ENCODE results near the gene CHRDL1.
"Not testable (repeated sequence)": the region's sequence is repeated elsewhere in the genome, so short reads cannot be mapped to it uniquely, and the experiment has no call there.

Gene CHRDL1, protein sequence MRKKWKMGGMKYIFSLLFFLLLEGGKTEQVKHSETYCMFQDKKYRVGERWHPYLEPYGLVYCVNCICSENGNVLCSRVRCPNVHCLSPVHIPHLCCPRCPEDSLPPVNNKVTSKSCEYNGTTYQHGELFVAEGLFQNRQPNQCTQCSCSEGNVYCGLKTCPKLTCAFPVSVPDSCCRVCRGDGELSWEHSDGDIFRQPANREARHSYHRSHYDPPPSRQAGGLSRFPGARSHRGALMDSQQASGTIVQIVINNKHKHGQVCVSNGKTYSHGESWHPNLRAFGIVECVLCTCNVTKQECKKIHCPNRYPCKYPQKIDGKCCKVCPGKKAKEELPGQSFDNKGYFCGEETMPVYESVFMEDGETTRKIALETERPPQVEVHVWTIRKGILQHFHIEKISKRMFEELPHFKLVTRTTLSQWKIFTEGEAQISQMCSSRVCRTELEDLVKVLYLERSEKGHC

DNA sequence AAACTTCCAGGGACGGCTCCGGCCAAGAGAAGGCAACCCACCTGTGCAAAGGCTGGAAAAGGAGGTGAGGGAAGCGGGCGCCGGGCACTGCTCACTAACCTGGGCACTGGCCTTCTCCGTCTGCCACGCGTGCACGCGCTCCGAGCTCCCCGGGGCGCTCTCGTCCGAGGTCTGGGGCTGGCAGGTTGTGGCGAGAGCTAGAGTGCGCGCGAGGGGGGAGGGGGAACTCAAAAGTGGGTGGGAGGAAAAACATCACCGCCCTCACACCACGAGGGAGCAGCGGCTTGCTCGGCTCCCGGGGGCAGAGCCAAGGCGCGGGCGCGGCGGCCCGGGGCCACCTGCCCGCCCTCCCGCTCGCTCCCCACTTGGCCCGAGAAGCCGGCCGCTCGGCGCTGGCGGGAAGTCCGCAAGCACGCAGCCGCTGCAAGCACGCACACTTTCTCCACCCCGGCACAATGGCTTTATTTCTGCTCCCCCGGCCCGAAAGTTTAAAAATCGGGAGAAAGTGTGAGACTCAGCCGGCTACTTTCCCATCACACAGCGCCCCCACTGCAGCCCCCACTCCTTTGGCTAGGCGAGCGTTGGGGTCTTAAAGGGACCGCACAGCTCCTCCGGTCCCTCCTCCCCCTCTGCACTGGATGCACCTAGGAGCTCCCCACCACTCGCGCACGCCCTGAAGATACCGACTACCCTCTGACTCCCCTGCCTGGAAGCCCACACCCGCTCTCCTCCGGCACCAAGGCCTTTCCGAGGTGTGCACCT lies at the start of gene CHRDL1:
TSS of gene CHRDL1 (minus strand) at position 173 of the 762 bp plus-strand sequence. CDS start 3,636 bp downstream, outside the sequence.
- no peak for DNase-seq

DNA sequence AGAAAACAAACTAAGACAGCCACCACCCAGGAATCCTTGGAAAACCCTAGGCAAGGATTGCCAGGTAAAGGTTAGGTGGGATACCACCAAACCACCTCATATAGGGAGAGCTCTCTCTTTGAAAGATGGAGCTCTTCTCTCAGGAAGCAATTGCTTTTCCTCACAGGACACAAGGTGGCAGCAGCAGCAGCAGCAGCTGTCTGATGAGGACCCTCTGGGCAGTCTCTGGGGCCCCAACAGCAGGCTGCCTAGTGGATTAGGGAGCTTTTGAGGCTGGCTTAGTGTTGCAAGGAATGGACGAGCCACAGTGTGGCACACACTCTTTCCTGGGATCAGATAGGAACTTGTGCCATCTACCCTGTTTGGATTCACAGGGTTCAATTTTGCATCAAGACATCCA lies 41.4 kb upstream of the CHRDL1 start:
- DNase-seq = no peak

DNA sequence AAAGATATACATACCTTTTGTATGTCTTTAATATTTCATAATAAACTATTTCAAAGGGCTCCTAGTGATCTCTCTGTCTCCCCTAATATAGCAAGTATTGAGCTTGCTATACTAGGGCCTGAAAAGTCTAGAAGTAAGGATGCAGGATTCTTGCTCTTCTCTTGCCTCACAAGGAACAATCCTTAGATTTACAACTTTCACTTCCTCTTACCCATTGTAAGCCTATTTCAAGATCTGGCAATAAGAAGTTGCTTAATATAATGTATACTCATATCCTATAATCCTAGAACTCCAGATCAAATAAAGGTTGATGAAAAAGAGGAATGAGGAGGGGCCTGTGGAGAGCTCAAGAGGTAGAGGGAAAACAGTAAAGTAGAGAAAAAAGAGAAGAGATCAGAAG lies 40.8 kb upstream of the CHRDL1 start:
- no peak for DNase-seq

DNA sequence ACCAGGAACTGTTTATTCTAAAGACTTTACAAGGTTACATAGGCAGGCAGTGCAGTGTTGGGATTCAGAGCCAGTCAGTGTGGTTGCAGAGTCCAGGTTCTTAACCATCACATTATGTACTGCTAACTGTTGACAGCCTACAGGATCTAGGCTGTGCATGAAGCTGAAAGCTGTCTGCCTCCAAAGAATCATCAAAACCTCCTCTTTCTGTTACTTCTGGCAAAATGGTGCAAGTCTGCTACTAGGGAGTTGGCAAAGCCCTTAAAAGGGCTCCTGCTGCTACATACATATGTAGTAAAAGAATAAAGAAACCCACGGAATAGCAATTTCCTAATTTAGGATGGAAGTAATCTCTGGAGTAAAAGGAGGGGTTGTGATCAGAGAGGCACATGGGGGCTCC lies 40.4 kb upstream of the CHRDL1 start:
- DNase-seq = no peak

DNA sequence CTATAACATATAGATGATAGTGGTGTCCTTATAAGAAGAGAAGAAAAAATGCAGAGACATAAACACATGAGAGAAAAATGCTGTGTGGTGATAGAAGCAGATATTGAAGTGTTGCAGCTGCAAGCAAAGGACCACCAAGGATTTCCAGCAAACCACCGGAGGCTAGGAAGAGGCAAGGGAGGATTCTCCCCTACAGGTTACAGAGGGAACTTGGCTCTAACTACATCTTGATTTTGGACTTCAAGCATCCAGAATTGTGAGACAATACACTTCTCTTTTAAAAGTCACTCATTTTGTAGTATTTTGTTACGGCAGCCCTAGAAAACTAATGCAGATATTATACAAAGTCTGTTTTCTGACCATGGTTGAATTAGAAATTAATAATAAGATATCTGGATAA lies 30.4 kb upstream of the CHRDL1 start:
- no peak for DNase-seq

DNA sequence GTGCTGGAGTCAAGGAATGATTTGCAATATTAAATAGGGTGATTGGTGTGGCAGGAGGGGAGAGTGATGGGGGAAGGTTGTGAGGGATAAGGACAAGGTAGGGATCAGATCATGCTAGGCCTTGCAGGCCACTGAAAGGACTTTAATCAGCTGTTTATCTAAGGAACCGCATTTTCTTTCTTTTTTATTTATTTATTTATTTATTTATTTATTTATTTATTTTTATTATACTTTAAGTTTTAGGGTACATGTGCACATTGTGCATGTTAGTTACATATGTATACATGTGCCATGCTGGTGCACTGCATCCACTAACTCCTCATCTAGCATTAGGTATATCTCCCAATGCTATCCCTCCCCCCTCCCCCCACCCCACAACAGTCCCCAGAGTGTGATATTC lies 20.9 kb upstream of the CHRDL1 start:
- not testable (repeated sequence) for DNase-seq

DNA sequence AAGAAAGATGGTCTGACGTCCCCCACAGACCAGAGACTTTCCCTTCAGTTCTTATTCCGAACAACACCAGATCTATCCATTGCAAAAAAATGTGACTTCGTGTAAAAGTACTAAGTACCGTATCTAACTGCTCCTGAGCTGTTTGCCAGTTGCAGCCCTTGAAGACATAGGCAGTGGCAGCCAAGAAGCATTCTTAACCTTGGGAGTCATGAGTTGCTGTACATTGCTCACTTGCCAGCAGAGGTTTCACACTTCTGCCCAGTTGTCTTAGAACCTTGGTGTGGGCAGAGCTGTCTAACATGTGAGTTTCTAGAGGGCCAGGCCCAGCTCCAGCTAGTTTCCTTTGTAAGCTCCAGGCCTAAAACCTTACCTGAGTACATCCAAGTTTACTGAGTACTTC lies 10.5 kb upstream of the CHRDL1 start:
- no peak for DNase-seq

DNA sequence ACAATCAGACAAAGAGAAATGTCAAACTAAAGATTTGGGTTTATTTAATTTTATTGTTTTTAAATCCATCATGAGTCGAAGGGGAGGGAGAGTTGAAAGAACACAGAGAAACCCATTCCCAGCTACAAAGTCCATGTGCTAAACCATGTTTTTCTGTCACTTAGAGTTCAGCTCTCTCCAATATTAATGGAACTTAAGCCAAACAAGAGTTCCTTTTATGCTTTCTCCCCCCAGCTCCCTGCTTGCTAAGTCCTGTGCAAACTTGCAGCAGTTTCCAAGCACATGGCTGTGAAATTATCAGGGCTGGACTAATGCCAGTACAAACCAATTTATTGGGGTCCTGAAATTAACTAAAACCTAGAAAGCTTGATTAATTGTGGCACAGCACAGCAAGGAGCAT lies 9.7 kb upstream of the CHRDL1 start:
- DNase-seq = no peak

DNA sequence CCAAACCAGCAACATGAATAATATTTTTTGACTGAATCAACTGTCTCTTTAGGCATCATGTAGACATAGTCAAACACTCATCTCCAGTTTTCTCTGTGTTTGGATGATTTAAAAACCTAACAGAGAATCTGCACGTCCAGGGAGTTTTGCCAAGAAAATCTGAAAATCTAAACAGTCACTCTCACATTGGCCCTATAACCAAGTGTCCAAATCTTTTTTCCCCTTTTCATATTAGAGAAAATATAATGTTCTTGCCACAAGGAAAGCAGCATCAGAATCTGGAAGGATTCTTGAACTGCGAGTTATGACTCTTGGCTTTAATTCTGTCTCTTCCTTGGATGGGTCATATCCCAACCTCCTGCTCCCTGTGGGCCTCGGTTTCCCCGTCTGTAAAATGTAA lies 8.8 kb upstream of the CHRDL1 start:
- DNase-seq = no peak

DNA sequence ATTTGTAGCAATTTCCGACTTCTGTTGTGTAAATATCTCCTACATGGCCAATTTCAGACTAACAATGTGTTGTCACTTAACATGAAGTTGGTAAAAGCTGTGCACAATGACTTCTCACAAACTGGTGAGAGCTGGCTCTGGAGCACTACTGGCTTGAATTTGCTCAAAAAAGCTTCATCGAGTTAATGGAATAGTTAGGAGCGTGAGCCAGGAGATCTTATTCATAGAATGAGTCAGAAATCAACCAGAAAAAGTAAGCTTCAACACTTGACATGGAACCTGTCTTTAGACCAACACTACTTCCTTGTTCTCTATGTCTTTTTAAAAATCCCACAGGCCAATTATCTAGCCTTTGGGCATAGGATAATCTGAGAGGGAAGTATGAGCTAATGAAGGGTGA lies 7.9 kb upstream of the CHRDL1 start:
- no peak for DNase-seq

DNA sequence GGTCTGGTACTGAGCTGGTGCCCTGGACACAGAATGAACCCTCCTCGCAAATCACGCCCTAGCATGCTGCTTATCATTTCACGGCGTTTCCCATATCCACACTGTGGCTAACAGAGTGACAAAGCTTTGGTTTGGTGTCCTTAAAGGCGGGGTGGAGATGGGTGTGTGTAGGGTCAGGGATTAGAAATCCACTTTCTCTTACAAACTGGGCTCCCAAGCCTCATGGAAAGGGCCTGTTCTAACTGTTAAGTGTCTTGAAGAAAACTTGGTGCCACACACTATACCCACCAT lies 735 bp upstream of the CHRDL1 start:
- no peak for DNase-seq

DNA sequence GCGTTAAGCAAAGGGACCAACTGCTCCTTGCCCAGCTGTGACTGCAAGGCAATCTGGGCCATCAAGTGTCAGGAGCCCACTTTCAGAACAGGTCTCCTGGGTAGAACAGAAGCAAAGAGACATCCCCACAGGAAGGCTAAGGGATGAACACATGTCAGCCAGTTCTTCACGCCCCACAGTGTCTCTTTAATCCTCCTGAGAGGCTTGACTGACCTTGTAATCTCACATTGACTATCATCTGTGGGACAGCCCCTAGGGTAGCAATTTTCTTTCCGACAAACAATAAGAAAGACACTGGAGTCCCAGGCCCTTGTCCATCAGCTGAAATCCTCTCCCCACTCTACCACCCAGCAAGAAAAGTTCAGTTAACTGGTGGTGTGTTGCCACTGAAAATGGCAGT lies 1.0 kb downstream of the CHRDL1 start:
- no peak for DNase-seq

DNA sequence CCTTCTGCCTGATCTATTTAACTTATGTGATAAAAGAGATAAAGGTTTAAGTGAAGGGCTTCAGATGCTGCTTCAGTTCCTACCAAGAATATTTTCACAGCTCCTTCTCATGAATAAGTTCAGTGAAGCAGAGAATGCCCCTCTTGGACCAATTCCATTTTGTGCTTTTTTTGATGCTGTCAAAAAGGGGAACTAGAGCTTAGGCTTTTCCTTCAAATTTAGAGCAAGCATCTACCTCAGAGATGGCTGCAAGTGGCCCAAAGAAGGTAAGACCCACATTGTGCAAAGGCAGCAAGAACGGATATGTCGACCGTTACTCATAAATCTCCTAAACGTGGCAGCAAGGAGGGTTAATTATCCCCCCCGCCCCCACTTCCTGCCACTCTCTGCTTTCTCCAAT lies 4.5 kb downstream of the CHRDL1 start:
- DNase-seq = no peak

DNA sequence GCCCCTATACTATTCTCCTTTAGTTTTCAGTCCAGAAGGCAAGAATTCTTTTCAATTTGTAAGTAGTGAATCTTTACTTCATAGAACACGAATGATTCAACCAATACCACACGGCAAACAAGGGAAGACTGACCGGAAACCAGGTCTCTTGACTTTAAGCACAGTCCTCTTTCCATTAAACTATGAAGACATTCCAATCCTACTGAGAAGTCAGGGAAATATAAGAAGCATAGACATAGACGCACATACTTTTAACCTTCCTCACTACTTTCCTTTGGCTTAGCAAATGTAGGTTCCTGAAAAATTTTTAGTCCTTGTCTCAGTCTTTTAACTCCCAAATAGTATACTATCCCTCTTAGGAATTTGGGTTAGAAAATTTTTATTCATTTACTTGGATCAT lies 9.1 kb downstream of the CHRDL1 start:
- no peak for DNase-seq

DNA sequence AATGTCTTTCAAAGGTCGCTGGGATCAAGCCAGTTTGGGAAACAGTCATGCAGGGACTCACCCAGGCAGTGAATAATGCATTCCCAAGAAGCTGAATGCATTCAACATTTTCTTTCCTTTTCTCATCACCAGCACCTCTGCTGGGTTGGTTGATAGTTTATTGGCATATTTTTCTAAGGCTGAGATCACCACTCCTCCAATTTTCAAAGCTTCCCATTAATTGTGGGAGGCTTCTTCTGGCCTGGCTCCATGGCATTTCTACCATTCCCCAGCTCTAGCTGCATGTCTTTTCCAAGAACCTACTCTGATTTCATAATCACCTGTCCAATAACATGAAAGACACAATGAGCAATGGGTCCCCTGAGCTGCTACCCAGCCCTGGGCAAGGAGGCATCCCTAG lies 35.8 kb downstream of the CHRDL1 start:
- no peak for DNase-seq

DNA sequence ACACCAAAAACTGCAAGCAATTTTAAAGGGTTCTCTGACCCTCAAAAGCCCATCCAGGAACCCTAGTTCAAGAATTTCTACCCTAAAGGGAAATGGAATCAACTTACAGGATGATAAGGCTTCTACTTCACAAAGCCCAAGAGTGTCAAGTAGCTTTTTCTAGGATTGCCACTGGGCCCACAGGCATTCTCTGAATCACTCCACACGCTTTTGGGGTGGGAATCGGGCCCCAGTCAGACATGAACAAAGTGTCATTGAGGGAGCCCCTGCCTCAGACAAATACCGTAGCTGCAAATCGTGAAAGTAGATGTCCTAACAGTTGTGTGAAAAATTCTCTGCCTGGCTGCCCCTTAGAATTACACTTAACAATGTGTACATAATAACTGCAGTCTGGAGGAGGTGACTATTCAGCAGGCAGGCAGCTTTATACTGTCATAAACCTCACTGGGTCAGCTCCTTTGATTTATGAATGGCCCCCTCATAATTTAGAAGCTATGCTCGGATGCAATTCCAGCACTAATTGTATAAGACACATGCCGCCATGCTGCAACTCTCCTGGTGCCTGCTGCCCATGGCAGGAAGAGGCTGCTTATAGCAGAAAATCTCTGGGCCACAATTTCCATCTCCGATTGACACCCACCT lies 36.7 kb downstream of the CHRDL1 start:
- DNase-seq = no peak

DNA sequence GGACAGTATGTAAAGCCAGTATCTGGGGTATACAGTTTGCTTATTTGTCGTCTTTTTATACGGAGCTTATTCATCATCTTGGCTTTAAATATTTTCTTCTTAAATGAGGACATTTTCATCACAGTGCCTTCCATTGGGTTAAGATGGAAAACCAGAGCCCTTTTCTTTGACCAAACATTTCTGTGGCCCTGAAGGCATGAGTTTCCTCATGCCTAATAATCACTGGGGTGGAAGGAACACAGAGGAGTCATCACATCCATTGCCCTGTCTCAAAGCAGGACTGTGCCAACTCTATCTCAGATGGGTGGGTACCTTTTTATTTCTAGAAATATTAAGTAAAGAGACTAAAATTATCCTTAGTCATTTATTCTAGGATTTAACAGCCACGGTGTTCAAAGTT lies 40.0 kb downstream of the CHRDL1 start:
- no peak for DNase-seq

DNA sequence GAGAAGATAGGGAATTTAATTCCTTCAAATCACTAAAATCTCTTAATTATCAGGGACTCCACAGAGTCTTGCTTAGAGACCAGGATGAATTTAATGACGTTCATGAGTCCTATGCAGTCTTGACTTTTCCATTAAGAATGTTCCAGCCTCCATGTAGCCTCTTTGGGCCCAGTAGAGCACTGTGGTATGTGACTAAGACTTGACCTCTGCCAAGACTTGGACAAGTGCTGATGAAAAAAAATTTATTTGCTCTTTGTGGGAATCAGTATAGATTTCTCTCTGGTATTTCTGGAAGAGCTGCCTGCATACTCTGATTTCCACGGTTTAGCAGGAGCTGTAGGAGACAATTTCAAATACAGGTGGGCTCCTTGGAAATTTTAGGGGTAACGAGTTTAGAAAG lies 40.6 kb downstream of the CHRDL1 start:
- DNase-seq = no peak

DNA sequence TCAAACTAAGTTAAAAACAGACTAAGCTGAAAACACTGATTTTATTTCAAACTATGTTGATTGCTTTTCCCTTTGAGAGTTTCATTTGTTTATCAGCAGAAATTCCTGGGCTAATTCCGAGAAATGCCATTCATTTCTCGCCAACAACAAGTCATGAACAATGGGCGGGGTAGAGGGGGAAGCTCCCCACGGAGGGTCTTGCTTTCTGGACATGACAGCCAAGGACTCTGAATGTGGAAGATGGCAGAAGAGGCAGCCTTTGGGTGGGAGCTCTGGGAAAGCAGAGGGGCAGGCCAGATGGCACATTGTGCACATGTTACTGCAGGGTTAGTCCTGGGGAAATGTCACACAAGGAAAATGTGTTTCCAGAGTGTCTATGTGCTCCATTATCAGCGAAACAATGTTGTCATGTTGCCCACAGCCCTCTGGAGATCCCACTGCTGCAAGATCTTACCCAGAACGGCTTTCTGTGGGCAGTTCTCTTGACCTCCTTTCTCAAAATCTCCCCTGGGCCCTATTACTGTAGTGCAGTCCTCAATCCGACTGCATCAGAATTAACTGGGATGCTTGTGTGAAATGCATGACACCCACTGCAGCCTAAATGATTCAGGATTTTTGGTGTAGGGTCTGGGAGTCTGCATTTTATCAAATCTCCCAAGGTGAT lies 45.0 kb downstream of the CHRDL1 start:
- DNase-seq = no peak

DNA sequence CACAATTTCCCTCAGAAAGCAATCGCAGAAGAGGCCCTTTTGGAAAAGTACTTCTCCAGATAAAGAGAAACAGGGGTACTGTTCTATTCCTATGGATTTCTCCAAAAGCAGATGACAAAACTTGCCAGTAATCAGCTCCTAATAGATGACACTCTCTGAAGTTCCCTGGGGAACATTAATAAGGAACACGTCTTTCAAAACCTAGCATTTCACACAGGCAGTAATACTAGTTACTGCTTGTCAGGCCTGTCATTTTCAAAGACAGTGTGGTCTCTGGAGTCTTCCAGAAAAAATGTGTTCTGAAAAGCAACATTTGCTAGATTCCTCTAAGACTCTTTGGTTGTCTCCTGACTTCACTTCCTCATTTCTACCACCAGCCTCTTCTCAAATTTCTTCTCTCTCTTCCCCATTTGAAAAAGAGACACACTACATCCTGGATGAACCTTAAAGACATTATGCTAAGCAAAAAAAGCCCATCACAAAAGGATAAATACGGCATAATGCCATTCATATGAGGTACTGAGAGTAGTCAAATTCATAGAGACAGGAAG lies 47.3 kb downstream of the CHRDL1 start:
- DNase-seq = no peak

DNA sequence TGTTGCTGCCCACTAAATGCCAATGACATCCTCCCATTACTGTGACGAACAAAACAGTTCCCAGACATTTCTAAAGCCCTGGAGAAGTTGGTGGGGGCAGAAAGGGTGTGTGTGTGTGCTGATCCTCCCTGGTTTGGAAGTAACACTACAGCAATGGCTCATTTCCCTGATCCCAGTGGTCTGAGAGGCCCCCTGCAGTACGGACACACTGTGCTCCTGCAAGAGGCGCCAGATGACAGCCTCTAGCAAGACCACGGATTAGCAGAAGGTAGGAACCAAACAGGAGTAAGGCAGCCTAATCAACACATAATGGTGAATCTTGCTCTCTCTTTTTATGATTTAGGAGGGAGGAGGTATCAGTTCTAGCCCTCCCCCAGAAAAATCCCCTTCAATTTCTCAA lies 49.6 kb downstream of the CHRDL1 start:
- no peak for DNase-seq

DNA sequence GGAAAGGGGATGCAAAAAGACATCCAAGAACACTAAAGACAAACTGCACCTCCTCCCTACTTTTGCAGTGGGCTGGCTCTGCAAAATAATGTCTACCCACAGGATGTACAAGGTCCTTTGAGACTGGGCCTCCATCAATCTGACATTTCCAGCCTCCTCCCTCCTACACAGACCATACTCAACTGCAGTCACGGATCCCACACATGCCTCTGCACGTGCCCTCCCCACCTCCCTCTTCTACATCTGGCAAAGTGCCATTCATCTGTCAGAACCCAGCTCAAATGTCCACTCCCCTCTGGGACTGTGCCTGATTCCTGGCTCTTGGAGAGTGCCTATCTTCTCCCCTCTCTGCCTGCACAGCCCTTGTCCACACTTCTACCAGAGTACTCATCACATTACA lies 50.3 kb downstream of the CHRDL1 start:
- DNase-seq = no peak

DNA sequence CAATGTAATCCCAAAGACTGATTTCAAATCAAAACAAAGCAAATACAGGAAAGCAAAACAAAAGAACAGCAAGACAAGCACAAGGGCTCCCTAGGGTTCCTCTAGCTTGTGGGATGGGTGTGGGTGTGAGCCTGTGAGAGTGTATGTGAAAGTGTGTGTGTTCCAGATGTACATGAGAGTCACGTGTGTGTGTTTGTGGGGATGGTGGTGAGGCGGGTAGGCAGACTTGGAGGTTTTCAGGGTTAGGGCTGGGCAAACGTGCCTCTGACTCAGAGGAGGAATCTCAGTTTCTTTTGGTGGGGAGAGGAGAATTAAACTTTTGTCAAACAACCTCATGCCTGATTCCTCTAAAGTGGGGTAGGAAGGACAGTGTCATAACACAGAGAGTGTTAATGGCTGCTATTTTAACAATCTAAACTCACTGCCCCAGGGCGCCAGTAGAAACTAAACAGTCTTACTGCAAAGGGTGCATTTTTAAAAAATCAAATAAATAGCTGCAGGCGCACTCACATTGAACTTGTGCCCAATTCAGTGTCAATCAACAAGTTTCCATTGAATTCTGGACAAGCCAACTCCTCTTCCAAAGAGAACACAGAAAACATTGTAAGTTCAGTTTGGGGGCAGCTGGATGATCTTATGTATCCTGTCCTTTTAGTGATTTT lies 51.8 kb downstream of the CHRDL1 start:
- DNase-seq = no peak
